Skeletal muscle satellite cell (primary cell): ENCODE measurements around the gene CH25H.

Source experiments
- H3K27me3 ChIP-seq: 2 replicates; pipeline ENCODE4 v1.7.0; 2013; ENCODE audit warnings: low read length; ENCODE audit not compliant: control insufficient read depth, insufficient read depth
- H3K36me3 ChIP-seq: 2 replicates; pipeline ENCODE4 v1.7.0; 2013; ENCODE audit warnings: mild to moderate bottlenecking, control low read depth, low read length; ENCODE audit not compliant: insufficient read depth
- H3K4me1 ChIP-seq: 2 replicates; pipeline ENCODE4 v1.7.0; 2013; ENCODE audit warnings: low read length; ENCODE audit not compliant: control insufficient read depth, insufficient read depth
- H3K4me2 ChIP-seq: 2 replicates; pipeline ENCODE4 v1.7.0; 2013; ENCODE audit warnings: mild to moderate bottlenecking, low read length
- H3K4me3 ChIP-seq: 2 replicates; pipeline ENCODE4 v1.7.0; 2013; ENCODE audit warnings: low read length
- H3K9ac ChIP-seq: 2 replicates; pipeline ENCODE4 v1.7.0; 2013; ENCODE audit warnings: mild to moderate bottlenecking, low read depth, low read length, moderate library complexity
- H3K9me3 ChIP-seq: replicated peaks from 2 replicates; pipeline ENCODE4 v1.7.0; 2013; ENCODE audit warnings: mild to moderate bottlenecking, control low read depth, low read length

Gene CH25H

DNA sequence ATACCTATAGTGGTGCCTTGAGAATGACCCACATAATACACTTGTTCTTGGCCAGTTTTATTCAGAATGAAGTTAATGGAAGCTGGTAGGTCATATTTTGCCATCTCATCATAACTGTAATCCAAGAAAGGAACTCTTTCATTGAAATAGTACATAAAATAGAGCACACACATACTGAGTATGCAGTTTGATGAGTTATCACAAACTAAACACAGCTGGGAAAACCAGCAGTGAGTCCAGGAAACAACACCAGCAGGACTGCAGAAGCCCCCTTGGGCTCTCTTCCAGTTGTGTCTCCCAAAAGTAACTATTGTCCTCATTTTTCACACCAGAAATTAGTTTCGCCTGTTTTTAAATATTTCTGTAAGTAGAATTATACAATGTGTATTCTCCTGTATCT lies 19.8 kb upstream of the CH25H start:
- Histone ChIP-seq H3K4me1 (no peaks in the 10 kb centered on the region), H3K4me2 (no peak overlapping the region), H3K9ac (no peak overlapping the region), H3K9me3 (no peaks in the 10 kb centered on the region), H3K36me3 (peaks cover 15% of the 10 kb centered on the region), H3K27me3 (no peaks in the 10 kb centered on the region), H3K4me3 (no peak overlapping the region)

DNA sequence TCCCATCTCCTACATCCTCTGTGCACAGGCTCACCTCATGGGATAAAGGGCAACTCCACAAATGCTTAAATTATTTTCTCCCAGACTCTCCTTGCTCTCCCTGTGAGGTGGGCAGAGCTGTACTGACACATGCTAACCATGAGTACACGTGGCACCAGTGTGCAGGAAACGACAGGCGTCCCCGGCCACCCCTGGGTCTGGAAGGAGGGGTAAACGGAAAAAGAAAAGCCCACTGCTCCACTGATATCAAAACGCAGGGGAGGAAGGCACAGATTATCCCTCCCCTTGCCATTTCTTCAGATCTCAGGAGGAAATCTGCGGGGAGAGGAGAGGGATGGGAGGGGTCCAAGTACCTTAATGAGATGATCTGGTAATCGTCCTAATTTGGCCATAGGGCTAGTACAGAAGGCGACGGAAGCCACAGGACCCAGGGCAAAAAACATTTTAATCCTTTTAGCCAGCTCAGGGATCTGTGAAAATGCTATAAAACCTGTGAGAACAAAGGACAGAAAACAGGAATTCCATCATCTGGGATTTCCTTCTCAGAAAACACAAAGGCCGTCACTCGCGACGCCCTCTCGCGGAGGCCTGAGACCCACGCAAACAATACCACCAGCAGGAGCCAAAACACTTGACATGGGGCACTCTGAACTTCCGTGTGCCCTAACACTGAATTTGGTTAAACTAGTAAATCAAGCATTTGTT lies 17.8 kb upstream of the CH25H start:
- H3K36me3 ChIP-seq = peaks cover 16% of the 10 kb centered on the region
- no peak overlapping the region for H3K9ac ChIP-seq
- H3K4me3 ChIP-seq = no peak overlapping the region

DNA sequence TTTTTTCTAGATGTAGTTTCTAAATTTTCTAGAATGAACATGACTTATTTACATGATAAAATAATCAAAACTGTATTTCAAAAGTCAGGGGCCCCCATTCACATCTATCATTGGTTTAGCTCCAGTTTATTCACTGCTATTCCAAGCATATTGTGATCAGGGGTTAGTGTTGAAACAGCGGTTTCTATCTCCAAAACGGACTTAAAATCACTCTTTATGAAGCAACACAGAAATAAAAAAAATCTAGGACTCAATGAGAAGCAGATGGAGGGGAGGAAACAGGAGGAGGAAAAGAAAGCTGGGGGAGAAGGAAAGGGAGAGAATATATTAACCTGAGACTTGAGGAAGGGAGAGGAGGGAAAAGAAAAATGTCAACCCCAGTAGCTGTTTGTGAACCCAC lies 14.8 kb upstream of the CH25H start:
- Histone ChIP-seq H3K4me3 (no peak overlapping the region), H3K36me3 (peaks cover 10% of the 10 kb centered on the region), H3K9me3 (no peaks in the 10 kb centered on the region), H3K27me3 (no peaks in the 10 kb centered on the region), H3K9ac (no peak overlapping the region), H3K4me2 (no peak overlapping the region), H3K4me1 (peaks cover 6% of the 10 kb centered on the region)

More for the DNA sequence above, 17.8 kb upstream of the CH25H start:
- no peaks in the 10 kb centered on the region for H3K27me3 ChIP-seq
- H3K4me1 ChIP-seq = no peaks in the 10 kb centered on the region
- no peaks in the 10 kb centered on the region for H3K9me3 ChIP-seq
- H3K4me2 ChIP-seq = no peak overlapping the region

DNA sequence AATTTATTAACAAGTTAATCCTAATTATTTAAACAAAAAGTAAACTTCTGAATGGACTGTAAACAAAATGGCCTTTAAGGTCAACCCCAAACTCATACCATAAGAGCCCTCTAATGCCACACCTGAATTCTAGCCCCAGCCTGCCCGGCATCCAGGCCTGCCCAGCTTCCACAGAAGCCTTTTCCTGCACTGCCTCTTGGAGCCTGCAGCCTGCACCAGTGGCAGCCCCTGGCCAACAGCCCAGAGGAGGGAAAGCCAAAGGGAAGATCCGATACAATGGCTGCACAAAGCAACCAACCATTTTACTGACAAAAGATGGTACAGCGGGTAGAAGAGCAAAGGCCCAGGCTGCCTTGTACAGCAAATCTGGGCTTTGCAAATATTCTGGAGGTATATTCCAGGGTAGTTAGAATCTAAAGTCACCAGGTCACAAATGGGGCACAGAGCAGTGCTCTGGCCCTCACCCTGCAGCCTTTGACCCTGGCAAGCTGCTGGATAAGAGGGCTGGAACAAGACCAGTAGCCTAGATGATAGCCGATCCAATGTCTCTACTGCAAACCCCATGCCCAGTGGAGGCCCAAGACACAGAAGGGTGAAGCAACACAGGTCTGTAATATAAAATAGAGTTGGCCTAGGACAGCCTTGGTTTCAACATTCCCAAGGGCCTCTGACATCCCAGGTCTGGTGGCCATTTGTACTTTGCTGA lies 12.5 kb upstream of the CH25H start:
- H3K27me3 ChIP-seq = no peaks in the 10 kb centered on the region
- peaks cover 6% of the 10 kb centered on the region for H3K4me1 ChIP-seq
- no peak overlapping the region for H3K4me2 ChIP-seq
- H3K4me3 ChIP-seq = no peak overlapping the region
- H3K36me3 ChIP-seq = peaks cover 6% of the 10 kb centered on the region
- no peak overlapping the region for H3K9ac ChIP-seq
- H3K9me3 ChIP-seq = no peaks in the 10 kb centered on the region

DNA sequence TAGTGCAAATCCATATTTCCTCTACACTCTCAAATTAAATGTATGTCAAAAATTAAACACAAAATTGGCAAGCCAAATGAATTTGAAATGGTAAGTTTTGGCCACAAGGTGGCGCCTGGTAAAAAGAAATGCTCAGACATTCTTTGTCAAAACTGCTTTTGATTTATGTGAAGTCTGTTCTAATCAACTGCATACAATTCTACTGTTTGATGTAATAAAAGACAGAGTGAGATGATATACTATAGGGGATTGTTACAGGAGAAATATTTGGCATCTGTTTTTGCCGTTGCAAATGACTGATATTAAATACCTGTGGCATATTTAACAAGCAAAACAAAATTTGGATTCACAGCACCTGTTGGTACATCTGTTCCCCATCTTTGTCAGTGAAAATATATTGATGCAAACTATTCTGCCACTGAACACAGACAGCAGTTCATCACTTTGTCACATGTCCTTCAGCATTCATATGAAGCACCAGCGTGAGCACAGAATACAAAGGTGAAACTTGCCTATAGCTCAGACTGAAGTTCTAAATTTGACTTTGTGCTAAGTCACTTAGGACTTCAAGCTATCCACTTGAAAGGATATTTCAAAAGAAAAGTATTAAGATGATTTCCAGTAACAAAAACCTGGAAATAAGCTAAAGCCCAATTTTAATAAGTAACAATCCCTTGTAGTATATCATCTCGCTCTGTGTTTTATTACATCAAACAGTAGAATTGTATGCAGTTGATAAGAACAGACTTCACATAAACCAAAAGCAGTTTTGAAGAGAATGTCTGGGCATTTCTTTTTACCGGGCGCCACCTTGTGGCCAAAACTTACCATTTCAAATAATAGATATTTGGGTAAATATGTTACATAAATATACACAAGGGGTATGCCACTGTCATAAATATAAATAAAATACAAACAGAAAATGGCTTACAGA lies 10.2 kb upstream of the CH25H start:
- H3K9me3 ChIP-seq = no peaks in the 10 kb centered on the region
- peaks cover 9% of the 10 kb centered on the region for H3K36me3 ChIP-seq
- no peaks in the 10 kb centered on the region for H3K27me3 ChIP-seq
- no peak overlapping the region for H3K4me3 ChIP-seq
- peak overlapping the region; percentile 38 for H3K4me2 ChIP-seq
- H3K9ac ChIP-seq = no peak overlapping the region
- H3K4me1 ChIP-seq = peaks cover 6% of the 10 kb centered on the region

DNA sequence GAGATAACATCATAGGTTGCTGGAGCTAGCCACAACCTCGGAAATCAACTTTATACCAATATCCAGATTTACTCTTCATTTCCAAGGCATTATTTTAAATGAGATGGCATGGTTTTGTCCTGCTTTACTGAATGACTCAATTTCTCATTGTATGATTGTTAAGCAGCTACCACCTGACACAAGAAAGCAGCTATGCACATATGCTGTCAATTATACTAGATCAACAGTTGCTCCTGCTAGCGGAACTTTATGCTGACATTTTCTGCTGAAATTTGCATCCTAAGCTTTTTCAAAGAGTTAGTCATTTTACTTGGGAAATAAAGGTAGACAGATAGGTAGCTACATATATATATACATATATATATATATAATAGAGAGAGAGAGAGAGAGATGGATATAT lies 8.9 kb upstream of the CH25H start:
- no peaks in the 10 kb centered on the region for H3K27me3 ChIP-seq
- H3K4me3 ChIP-seq = no peak overlapping the region
- peaks cover 4% of the 10 kb centered on the region for H3K36me3 ChIP-seq
- no peak overlapping the region for H3K9ac ChIP-seq
- H3K4me1 ChIP-seq = peaks cover 6% of the 10 kb centered on the region
- no peaks in the 10 kb centered on the region for H3K9me3 ChIP-seq
- H3K4me2 ChIP-seq = no peak overlapping the region

DNA sequence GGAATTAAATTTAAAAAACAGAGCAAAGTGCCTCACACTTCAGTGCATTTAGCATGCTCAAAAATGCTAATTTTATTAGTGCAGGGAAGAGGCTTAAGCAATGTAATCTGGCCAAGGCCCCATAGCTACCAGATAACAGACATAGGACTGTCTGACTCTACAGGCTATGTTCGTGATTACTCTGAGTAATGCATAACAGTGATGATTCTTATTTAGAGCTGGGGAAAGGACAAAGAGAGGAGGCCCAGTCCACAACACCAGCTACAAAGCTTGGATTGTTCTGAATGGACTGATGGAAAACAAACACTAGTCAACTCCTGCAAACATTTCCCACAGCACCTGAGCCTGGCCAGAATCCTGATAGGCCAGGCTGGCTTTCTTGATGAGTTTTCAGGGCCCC lies 8.4 kb upstream of the CH25H start:
- Histone ChIP-seq H3K36me3 (peaks cover 4% of the 10 kb centered on the region), H3K9ac (no peak overlapping the region), H3K4me2 (no peak overlapping the region), H3K4me3 (no peak overlapping the region), H3K9me3 (no peaks in the 10 kb centered on the region), H3K27me3 (no peaks in the 10 kb centered on the region), H3K4me1 (peaks cover 6% of the 10 kb centered on the region)

DNA sequence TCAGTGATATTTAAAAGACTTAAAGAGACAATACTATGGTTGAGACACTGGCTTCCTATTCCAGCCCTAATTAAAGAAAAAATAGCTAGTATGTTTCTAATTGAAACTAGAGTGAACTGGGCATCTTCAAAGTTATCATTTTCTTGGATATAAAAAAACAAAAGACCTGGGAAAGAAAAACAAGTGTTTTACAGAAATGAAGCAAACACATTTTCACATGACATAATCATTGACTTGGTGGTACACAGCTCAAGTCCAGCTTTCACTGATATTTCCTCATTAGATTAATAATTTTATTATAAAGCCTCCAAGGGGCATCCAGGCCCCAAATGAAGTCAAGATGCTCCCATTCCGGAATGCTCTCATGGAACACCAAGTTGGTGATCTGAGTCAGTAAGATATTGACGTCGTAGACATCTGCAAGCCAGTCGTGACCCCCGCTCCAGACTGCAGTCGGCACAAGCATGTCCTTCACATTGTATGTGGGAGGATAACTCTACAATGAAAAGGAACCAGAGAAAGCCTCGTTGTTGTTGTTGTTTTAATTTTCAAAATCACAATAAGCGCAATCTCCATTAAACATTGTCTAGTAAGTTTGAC lies 7.5 kb upstream of the CH25H start:
- no peaks in the 10 kb centered on the region for H3K27me3 ChIP-seq
- H3K9me3 ChIP-seq = no peaks in the 10 kb centered on the region
- no peak overlapping the region for H3K4me3 ChIP-seq
- peaks cover 4% of the 10 kb centered on the region for H3K36me3 ChIP-seq
- H3K4me1 ChIP-seq = peaks cover 6% of the 10 kb centered on the region
- H3K9ac ChIP-seq = no peak overlapping the region
- no peak overlapping the region for H3K4me2 ChIP-seq

DNA sequence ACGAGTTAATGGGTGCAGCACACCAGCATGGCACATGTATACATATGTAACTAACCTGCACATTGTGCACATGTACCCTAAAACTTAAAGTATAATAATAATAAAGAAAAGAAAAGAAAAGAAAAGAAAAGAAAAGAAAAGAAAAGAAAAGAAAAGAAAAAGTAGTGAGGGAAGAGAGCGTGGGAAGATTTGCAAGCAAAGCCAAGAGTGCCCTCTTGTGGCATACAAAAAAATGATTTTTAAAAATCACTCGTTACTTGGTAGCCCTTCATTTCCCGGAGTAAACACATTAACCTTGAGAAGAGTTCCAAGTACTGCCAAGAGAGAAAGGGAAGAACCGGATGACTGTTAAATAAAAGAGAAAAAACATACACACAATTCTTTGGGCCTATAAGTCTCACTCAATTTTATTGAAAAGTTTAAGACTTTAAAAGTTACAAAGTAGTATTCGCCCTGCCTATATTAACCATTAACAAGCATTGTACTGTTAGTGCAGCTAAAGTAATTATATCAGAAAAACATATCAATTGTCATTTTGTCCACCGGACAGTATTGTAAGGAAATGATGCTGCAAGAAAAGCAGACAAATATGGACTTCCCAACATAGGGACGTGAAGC lies 6.2 kb upstream of the CH25H start:
- Histone ChIP-seq H3K4me2 (no peak overlapping the region), H3K36me3 (peaks cover 4% of the 10 kb centered on the region), H3K27me3 (peaks cover 6% of the 10 kb centered on the region), H3K4me1 (peaks cover 6% of the 10 kb centered on the region), H3K4me3 (no peak overlapping the region), H3K9me3 (no peaks in the 10 kb centered on the region), H3K9ac (no peak overlapping the region)

DNA sequence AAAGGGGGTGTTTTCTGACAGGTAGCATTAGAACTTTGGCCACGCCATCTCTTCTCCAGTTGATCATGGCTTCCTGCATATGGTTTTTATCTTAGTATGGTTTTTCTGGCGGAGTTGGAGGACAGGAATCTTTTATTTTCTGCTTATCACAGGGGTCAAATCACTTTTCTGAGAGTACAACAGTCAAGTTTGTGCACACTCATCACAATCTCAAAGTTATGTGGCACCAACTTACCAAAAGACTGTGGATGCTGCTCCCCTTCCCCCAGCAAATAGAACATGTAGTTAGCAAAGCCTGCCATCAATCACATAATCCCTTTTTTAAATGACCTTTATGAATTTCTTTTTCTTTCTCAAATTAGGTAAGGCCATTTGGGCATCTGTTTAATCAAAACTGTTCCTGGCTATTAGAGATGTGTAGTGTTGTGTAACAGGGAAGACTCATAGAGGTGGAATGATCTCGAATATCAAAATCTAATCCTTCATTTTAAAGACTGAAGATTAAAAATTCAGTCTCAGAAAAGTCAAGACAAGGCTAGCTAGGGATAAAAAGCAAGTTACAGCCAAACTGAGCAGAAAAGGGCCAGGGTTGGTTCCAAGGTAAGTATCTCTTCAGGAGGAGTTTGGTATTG lies 3.8 kb upstream of the CH25H start:
- Histone ChIP-seq H3K4me2 (no peak overlapping the region), H3K36me3 (peaks cover 4% of the 10 kb centered on the region), H3K9ac (no peak overlapping the region), H3K4me1 (peaks cover 14% of the 10 kb centered on the region), H3K4me3 (no peak overlapping the region), H3K27me3 (peaks cover 22% of the 10 kb centered on the region), H3K9me3 (no peaks in the 10 kb centered on the region)
